Effector CD8-positive, alpha-beta T cell (primary cell): Measurements from ENCODE around the gene PHF8.

ENCODE experiments used
- DNase-seq: peaks from one replicate; lab custom pipeline; 2025; lab: John Stamatoyannopoulos, UW
- total RNA-seq, 4 experiments: gene quantifications; one replicate each; lab custom pipeline; 2026; lab: John Stamatoyannopoulos, UW

Gene PHF8
- 104 to 145 (median 117) reads per million in 4 experiments for total RNA-seq

DNA sequence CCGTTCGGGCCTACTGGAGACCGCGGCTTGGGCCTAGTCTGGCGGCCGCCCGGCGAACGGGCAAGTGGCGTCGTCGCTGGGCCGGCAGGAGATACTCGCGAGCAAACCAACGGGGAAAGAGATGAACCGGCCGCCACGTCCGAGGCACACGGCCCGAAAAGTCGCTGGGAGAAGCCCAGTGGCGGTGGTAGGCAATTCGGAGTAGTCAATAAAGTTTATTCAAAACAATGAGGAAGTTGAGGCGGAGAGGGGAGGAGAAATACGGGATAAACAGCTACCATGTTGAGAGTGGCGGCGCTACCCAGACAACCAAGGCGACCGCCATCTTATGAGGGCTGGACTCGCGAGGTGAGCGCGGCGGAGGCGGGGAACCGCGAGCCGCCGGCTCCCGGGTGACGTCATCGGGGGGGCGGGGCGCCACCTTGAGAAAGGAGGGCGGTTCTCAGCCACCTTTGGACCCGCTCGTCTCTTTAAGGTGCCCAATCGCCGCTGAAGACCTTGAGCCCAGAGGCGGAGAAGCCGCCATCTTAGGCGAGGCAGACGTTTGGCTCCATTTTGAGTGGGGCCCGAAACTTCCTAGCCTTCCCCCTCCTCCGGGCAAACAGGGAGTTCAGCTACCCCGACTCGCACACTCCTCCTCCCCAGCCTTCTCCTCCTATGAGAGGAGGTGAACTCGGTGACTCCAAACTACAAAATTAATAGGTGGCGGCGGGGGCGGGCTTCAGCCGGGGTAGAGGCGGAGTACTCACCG, at the start of gene PHF8:
Gene PHF8 (minus strand): TSS at position 348 of the 751 bp plus-strand sequence. CDS start 1,745 bp downstream, outside the sequence.
- peak; percentile 89 for DNase-seq

DNA sequence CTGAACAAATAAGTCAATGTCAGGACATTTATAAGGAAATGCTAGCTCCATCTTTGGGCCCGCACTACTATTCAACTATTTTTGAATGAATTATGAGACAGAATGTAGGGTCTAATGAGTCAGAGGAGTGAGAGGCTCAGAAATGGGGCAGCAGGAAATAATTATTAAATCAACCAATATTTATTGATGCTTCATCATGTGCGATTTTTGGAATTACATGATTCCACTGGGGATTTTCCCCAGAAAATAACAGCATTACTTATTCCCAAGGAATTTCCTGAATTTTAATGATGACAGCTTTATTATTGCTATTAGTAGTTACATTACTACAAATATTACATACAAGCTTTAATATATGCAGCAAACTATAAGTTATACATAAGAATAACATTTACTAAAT, 49.3 kb upstream of the PHF8 start:
- no peak for DNase-seq

- no peak for DNase-seq
Measured at GRCh38 chrX:54093159-54093558, 48.9 kb upstream of the PHF8 start.

DNA sequence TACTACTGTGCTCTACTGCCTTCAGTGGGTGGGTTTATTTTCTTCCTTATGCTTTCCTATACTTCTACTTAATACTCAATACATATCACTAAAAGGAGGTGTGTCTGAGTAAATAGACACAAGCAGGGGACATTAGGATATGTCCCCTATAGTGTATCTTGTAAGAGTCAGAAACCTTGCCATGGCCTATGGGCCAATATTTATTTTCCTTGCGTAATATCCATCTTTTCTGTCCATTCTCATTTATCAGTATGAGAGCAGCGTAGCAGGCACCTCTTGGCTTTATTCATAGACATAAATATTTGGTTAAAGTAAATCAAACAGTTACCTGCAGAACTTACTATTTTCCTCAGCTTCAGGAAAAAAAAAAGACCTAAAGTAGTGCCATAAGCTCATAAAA, 46.6 kb upstream of the PHF8 start:
- no peak for DNase-seq

DNA sequence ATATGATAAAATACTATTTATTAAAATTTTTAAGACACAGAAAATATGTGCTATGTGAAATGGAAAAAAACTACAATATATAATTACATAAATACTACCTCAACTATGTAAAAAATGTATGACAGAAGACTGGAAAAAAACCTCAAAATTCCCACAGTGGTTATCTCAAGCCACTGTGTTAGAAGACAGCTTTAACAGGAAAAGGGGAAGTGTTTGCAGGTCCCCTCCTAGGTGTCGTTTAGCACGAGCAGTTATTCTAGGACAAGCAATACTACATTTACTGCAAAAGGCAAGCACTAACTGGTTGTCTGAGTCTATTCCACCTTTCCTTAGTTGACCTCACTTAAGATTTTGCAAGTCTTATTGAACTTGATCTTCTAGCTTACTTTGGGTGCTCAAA, 44.9 kb upstream of the PHF8 start:
- no peak for DNase-seq

GRCh38 chrX:54087661-54088060, 43.4 kb upstream of the PHF8 start:
- no peak for DNase-seq

DNA sequence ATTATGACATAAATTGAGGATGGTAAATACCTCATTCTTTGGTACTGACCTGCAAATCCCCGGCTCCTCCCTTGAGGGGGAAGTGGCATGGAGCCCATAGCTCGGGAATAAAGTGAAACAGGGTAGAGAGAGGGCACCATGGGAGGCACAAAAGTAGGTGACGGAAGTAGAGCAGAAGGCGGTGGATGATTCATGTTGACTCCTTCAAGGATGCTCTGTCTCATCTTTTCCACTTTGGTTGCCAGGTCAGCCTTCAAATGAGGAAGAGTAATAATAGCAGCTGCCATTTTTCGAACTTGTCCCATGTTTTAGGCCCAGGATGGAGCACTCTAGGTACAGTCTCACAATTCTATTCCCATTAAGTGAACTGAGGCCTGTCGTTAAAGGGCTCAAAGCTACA, 41.4 kb upstream of the PHF8 start:
- no peak for DNase-seq

GRCh38 chrX:54076903-54077302, 32.6 kb upstream of the PHF8 start:
- no peak for DNase-seq

DNA sequence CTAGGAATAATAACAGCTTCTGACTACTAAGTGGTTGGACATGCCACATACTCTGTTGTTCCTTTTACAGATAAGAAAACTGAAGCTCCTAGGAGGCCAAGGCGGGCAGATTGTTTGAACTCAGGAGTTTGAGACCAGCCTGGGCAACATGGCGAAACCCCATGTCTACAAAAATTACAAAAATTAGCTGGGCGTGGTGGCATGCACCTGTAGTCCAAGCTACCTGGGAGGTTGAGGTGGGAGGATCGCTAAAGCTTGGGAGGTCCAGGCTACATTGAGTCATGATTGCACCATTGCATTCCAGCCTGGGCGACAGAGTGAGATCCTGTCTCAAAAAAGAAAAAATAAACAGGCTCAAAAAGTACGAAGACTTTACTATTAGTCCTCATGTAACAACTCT, 30.6 kb upstream of the PHF8 start:
- DNase-seq, result no peak

DNA sequence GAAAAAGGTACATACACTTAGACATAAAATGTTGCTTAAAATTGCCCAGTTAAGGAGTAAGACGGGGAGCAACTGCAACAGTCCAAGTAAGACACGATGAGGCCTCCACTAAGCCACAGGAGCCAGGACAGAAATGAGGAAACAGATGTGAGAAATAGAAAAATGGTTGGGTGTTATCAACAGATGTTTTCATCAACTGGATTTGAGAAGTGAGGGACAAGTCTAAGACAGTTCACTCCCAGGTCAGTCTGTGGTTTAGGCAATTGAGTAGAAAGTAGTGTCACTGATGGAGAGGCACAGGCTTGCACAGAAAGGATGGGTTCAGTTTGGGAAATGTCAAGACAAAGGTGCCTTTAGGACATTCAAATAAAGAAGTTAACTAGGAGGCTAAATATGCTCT, 23.5 kb upstream of the PHF8 start:
- no peak for DNase-seq

- no peak for DNase-seq
Measured at GRCh38 chrX:54066841-54067240, 22.6 kb upstream of the PHF8 start.

DNA sequence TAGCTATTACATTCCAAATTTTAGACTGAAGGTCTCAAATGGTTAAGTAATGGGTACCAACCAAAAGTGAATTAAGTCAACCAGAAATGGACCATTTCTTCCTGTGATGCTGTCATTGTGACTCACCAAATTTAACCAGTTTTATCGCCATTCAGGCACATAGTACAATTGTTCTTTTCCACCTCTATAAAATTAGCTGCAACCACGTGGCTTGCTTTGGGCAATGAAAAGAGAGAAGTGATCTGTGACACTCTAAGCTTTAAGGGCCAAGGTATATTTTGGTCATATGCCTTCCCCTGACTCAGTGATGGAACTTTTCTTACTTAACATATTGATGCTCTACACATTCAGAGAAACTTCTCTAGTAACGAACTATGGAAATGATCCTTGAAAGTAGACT, 20.3 kb upstream of the PHF8 start:
- no peak for DNase-seq

DNA sequence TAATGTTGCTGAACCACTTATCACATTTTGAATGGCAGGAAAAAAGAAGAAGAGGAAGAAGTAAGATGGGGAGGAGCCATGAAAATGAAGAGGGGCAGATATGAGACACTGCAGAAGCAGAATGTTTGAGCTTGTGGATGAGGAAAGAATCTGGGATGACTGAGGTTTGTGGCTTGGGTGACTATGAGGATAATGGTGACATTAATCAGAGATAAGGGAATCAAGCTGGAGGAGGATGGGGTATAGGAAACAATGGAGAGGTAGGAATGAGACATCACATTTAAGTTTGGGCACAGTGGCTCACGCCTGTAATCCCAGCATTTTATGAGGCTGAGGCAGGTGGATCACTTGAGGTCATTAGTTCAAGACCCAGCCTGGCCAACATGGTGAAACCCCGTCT, 19.1 kb upstream of the PHF8 start:
- no peak for DNase-seq

DNA sequence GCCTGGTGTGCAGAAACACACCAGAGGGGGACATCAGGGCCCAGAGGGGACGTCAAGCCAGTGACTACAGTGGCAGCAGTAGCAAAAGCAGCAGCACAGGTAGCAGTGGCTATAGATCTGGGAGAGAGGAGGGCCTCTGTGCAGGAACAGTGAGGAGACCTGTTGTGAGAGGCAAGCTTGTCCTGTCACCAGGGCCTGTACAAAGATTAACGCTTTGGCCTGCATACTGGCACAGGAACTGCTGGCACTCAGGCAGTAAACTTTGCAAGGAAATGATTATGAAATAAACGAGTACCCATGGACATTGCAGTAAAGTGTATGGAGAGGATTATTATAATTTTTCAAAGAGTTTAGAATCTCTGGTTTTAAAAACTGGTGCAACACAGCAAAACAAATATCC, 5.5 kb upstream of the PHF8 start:
- DNase-seq, result no peak

GRCh38 chrX:54048412-54048811, 4.1 kb upstream of the PHF8 start:
- no peak for DNase-seq

DNA sequence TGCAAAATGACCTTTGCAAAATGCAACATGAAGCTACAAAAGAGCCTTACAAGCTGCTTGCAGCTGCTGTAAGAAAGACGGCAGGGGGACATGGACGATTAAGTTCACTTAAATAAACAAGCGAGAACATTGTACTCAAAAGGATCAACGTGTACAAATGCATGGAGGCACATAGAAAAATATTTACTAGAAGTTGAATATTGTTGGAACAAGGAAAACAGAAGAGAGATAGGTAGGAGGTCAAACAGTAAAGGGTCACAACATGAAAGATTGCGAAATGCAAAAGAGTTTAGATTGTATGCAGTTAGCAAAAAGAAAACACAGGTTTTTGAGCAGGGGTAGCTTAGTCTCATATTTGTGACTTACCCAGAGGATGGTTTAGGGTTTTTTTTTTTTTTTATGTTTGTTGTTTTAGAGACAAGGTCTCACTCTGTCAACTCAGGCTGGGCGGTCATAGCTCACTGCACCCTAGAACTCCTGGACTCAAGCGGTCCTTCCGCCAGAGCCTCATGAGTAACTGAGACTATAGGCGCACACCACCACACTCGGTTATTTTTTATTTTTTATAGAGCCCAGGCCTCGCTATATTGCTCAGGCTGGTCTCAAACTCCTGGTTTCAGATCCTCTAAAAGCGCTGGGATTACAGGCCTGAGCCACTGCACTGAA, 1.4 kb upstream of the PHF8 start:
- DNase-seq, result no peak

DNA sequence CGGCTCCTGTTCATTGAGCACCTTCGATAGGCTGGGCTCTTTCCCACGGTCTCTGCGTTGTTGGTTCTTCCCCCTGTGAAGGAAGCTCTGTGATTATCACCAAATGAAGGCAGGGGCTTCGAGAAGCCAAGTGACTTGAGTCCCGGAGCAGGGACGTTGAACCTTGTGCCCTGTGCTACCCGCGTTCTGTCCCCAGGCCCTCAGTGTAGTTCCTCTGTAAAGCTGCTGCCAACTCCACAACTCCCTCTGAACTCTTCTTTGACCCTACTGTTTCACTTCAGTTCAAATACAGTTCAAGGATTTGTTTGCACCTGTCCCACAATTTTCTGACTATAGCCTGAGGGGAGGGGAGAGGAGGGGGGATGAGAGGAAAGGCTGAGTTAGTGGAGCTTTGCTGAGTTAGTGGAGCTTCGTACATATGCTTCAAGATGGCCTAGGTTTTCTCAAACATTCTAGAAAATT, 635 bp upstream of the PHF8 start:
- no peak for DNase-seq

DNA sequence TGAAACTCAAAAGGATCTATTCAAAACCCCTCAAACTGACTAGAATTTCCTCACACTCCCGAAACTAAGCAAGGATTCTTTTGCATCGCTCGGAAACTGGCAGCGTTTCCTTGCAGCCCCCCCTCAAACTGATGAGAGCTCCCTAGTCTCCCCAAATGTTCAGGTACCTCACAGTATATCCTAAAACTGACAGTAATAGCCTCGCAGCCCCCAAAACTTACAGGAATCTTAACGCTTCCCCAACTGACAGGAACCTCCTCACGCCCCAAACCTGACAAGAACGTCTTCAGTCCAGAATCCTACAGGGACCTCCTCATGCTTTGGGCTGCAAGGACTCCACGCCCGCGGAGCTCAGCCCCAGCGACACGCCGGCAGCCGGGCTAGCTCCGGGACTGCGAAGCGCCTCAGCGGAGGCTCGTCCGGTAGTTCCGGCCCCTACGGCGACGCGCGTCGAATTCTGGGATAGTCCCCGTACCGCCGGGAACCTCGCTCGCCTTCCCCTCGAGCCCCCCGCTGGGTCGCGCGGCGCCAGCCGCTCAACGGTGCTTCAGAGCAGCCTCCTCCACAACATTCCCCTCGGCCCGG, 640 bp downstream of the PHF8 start:
- DNase-seq, result no peak

DNA sequence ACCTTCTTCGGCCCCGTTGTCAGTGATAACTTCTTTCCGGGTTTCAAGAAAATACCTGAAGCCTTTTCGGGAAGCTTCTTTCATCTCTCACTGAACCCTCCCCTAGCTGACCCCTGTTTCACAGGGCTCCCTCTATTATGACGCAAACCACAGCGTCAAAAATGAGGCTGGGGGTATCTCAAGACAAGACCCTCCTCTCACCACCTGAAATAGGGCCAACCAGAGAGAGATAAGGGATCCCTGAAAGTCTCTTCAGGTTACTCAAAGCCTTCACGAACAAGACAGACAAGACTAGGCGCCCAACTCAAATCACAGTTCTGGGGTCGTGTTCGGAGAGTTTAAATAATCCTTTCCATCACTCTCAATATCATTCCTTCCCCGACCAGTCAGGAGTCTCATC, 1.2 kb downstream of the PHF8 start:
- no peak for DNase-seq

- peak; percentile 3 for DNase-seq
Measured at GRCh38 chrX:54042609-54043021, 1.7 kb downstream of the PHF8 start.

DNA sequence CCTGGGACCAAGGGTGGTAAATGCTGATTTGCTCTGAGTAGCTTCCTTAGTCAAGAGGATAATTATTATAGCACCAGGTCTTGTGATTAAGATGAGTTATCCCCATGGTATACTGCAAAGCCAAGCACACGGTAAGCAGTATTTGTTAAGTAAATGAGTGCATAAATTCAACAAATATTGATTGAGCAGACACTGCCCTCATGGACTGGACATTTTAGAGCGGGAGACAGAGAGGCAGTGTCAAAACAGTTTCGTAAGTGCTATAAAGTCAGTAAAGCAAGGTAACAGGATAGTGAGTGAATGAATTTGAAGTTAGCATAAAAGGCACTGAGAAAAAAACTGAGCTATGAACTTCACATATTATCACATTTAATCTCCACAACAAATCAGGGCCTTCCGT, 13.9 kb downstream of the PHF8 start:
- no peak for DNase-seq

- no peak for DNase-seq
Measured at GRCh38 chrX:54029529-54030143, 14.6 kb downstream of the PHF8 start.

DNA sequence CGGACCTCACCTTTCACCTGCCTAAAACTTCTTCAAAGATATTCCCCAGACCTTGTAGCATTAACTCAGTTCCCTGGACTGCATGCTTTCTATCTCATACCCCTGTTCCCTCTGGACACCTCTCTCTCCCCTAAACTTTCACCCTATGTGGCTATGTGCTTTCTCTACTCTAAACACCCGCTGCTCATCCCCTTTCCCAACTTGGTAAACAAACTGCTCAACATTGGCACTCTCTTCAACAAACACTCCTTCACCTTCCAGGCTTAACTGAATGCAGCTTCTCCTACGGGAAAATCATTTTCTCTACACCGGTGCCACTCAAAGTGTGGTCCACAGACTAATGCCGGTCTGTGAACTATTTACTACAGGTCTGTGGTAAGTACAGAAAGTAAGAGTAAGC, 19.9 kb downstream of the PHF8 start:
- no peak for DNase-seq
